Smooth muscle cell (in vitro differentiated cells): ENCODE data around the gene RASA2. TPM values are rescaled to one million over a fixed set of nuclear protein-coding genes. Genes with fewer than 3 reads are reported as not detected.
"Not testable (repeated sequence)": the region's sequence is repeated elsewhere in the genome, so short reads cannot be mapped to it uniquely, and the experiment has no call there.

Source experiments
- DNase-seq: peaks from one replicate; lab custom pipeline; 2025; ENCODE audit not compliant: unreplicated experiment; lab: John Stamatoyannopoulos, UW
- H2AFZ ChIP-seq: fragments of 200-600 bp; sonication (generic); 2 replicates; pipeline ENCODE4 v1.6.0; 2016; ENCODE audit warnings: antibody characterized with exemption, low read depth, mild to moderate bottlenecking
- H3F3A ChIP-seq: fragments of 200-600 bp; sonication (generic); 2 replicates; pipeline ENCODE4 v1.6.0; 2017; ENCODE audit warnings: antibody characterized with exemption, low read depth
- H3K27ac ChIP-seq: fragments of 200-600 bp; sonication (generic); 2 replicates; pipeline ENCODE4 v1.5.1; 2016; ENCODE audit warnings: low read depth, mild to moderate bottlenecking
- H3K27me3 ChIP-seq: fragments of 200-600 bp; sonication (generic); 2 replicates; pipeline ENCODE4 v1.6.1; 2016; ENCODE audit warnings: low read depth, mild to moderate bottlenecking
- H3K36me3 ChIP-seq: fragments of 200-600 bp; sonication (generic); 2 replicates; pipeline ENCODE4 v1.5.1; 2016; ENCODE audit warnings: low read depth
- H3K4me1 ChIP-seq: fragments of 200-600 bp; sonication (generic); 2 replicates; pipeline ENCODE4 v1.5.1; 2016; ENCODE audit warnings: low read depth
- H3K4me2 ChIP-seq: fragments of 200-600 bp; sonication (generic); 2 replicates; pipeline ENCODE4 v1.6.0; 2016; ENCODE audit warnings: mild to moderate bottlenecking
- H3K4me3 ChIP-seq: fragments of 200-600 bp; sonication (generic); 2 replicates; pipeline ENCODE4 v1.5.1; 2016; ENCODE audit warnings: mild to moderate bottlenecking
- H3K79me2 ChIP-seq: fragments of 200-600 bp; sonication (generic); 2 replicates; pipeline ENCODE4 v1.6.0; 2016; ENCODE audit warnings: low read depth, mild to moderate bottlenecking
- H3K9ac ChIP-seq: fragments of 200-600 bp; sonication (generic); 2 replicates; pipeline ENCODE4 v1.6.0; 2016; ENCODE audit warnings: low read depth
- H3K9me3 ChIP-seq: fragments of 200-600 bp; sonication (generic); replicated peaks from 2 replicates; pipeline ENCODE4 v1.5.1; 2016; ENCODE audit warnings: low read depth
- H4K20me1 ChIP-seq: fragments of 200-600 bp; sonication (generic); 2 replicates; pipeline ENCODE4 v1.6.0; 2016; ENCODE audit warnings: low read depth
- CTCF ChIP-seq: fragments of 200-600 bp; sonication (generic); IDR thresholded peaks from 2 replicates; pipeline ENCODE4 v1.5.1; 2017; ENCODE audit warnings: borderline replicate concordance, mild to moderate bottlenecking, antibody characterized with exemption; ENCODE audit not compliant: insufficient read depth, poor library complexity, severe bottlenecking
- WGBS: methylation state at CpG from one replicate; pipeline ENCODE4 v1.1.7; 2016; ENCODE audit warnings: low lambda C conversion rate; 5-methylcytosine and 5-hydroxymethylcytosine counted together
- polyA plus RNA-seq: library from polyadenylated mRNA; unstranded; fragments of >200 nt; fragmentation: Nextera tagmentation; extraction: Ambion mirVana; gene quantifications from 2 replicates; pipeline ENCODE4 v1.2.1, GENCODE V29; 2016
- total RNA-seq: library from RNA; depleted of rRNA; stranded (reverse); fragments of >200 nt; gene quantifications from 2 replicates; pipeline ENCODE4 v1.2.3, GENCODE V29; 2014

RASA2 gene
- total and polyA plus RNA-seq, 2 experiments from 2014 or later, result 4.9 to 20.0 TPM

- TF ChIP-seq CTCF, result no peak
- no peaks in the 10 kb centered on the region for H3K9me3 ChIP-seq
- H3K79me2 ChIP-seq, result no peaks in the 10 kb centered on the region
- no peaks in the 10 kb centered on the region for H3K27me3 ChIP-seq
- H3K36me3 ChIP-seq, result no peaks in the 10 kb centered on the region
- H3F3A ChIP-seq, result no peaks in the 10 kb centered on the region
- no peaks in the 10 kb centered on the region for H3K4me1 ChIP-seq
- DNase-seq, result no peak
- no peak overlapping the region for H3K4me2 ChIP-seq
- 71% methylated on average over 4 of the region's 4 CpGs for WGBS
- H3K9ac ChIP-seq, result no peak overlapping the region
- H3K4me3 ChIP-seq, result no peak overlapping the region
- no peak overlapping the region for H3K27ac ChIP-seq
- no peak overlapping the region for H2AFZ ChIP-seq
- no peaks in the 10 kb centered on the region for H4K20me1 ChIP-seq
Observed at GRCh38 chr3:141477224-141477623, 9.6 kb upstream of the RASA2 start.

GRCh38 chr3:141478139-141478538 lies 8.7 kb upstream of the RASA2 start:
- Histone ChIP-seq H3K4me3 (no peak overlapping the region), H3K79me2 (no peaks in the 10 kb centered on the region), H3K4me1 (no peaks in the 10 kb centered on the region), H3K4me2 (no peak overlapping the region), H3F3A (no peaks in the 10 kb centered on the region), H4K20me1 (no peaks in the 10 kb centered on the region), H3K9ac (no peak overlapping the region), H3K9me3 (no peaks in the 10 kb centered on the region), H2AFZ (no peak overlapping the region), H3K36me3 (no peaks in the 10 kb centered on the region), H3K27ac (no peak overlapping the region), H3K27me3 (no peaks in the 10 kb centered on the region)
- DNase-seq, result no peak
- TF ChIP-seq CTCF, result no peak
- 98% methylated on average over 2 of the region's 2 CpGs for WGBS

- not testable (repeated sequence) for H3F3A ChIP-seq, H3K9ac ChIP-seq, H3K36me3 ChIP-seq, H4K20me1 ChIP-seq, H3K27ac ChIP-seq, H3K4me1 ChIP-seq, H3K9me3 ChIP-seq, H3K79me2 ChIP-seq, H3K27me3 ChIP-seq, DNase-seq, H3K4me3 ChIP-seq, H2AFZ ChIP-seq, H3K4me2 ChIP-seq
- WGBS, result 94% methylated on average over 1 of the region's 1 CpG
Observed at GRCh38 chr3:141478840-141479239, 8.0 kb upstream of the RASA2 start.

GRCh38 chr3:141482245-141482922 lies 4.4 kb upstream of the RASA2 start:
- H3K4me3 ChIP-seq, result no peak overlapping the region
- H3K79me2 ChIP-seq, result no peaks in the 10 kb centered on the region
- H3K4me1 ChIP-seq, result peaks cover 12% of the 10 kb centered on the region
- H3K27ac ChIP-seq, result no peak overlapping the region
- peaks cover 13% of the 10 kb centered on the region for H3F3A ChIP-seq
- no peak overlapping the region for H2AFZ ChIP-seq
- no peak overlapping the region for H3K4me2 ChIP-seq
- 61% methylated on average over 5 of the region's 5 CpGs for WGBS
- no peaks in the 10 kb centered on the region for H3K27me3 ChIP-seq
- H3K36me3 ChIP-seq, result no peaks in the 10 kb centered on the region
- DNase-seq, result no peak
- H3K9me3 ChIP-seq, result no peaks in the 10 kb centered on the region
- TF ChIP-seq CTCF, result no peak
- no peak overlapping the region for H3K9ac ChIP-seq
- H4K20me1 ChIP-seq, result no peaks in the 10 kb centered on the region
